HG02981 (cell line): ENCODE measurements around the gene NOTCH2.

Source experiments
- ATAC-seq: cut with Tn5 transposase; IDR thresholded peaks from one replicate; pipeline ENCODE4 v1.9.1; 2021; ENCODE audit warnings: mild to moderate bottlenecking, moderate library complexity; ENCODE audit not compliant: unreplicated experiment

Gene NOTCH2

GRCh38 chr1:119948342-119949214 is 120.9 kb downstream of the NOTCH2 start:
- ATAC-seq, result no peak

GRCh38 chr1:119947468-119947867 is 122.0 kb downstream of the NOTCH2 start:
- ATAC-seq, result no peak

GRCh38 chr1:119946724-119947123 is 122.7 kb downstream of the NOTCH2 start:
- no peak for ATAC-seq

GRCh38 chr1:119943216-119943615 is 126.2 kb downstream of the NOTCH2 start:
- no peak for ATAC-seq

- ATAC-seq, result no peak
Observed at GRCh38 chr1:119941392-119941791, 128.1 kb downstream of the NOTCH2 start.

- no peak for ATAC-seq
Observed at GRCh38 chr1:119940697-119941096, 128.8 kb downstream of the NOTCH2 start.

- ATAC-seq, result no peak
Observed at GRCh38 chr1:119937198-119937597, 132.3 kb downstream of the NOTCH2 start.

- no peak for ATAC-seq
Observed at GRCh38 chr1:119935915-119936314, 133.5 kb downstream of the NOTCH2 start.

- no peak for ATAC-seq
Observed at GRCh38 chr1:119935373-119935772, 134.1 kb downstream of the NOTCH2 start.

- no peak for ATAC-seq
Observed at GRCh38 chr1:119933397-119933796, 136.1 kb downstream of the NOTCH2 start.

- ATAC-seq, result no peak
Observed at GRCh38 chr1:119929643-119930315, 139.7 kb downstream of the NOTCH2 start.

GRCh38 chr1:119926553-119926952 is 142.9 kb downstream of the NOTCH2 start:
- no peak for ATAC-seq

- ATAC-seq, result no peak
Observed at GRCh38 chr1:119924948-119925898, 144.2 kb downstream of the NOTCH2 start.

- ATAC-seq, result no peak
Observed at GRCh38 chr1:119920104-119920968, 149.1 kb downstream of the NOTCH2 start.

GRCh38 chr1:119919241-119919640 is 150.2 kb downstream of the NOTCH2 start:
- ATAC-seq, result no peak

GRCh38 chr1:119918301-119918700 is 151.2 kb downstream of the NOTCH2 start:
- no peak for ATAC-seq

- ATAC-seq, result no peak
Observed at GRCh38 chr1:119917304-119918055, 152.0 kb downstream of the NOTCH2 start.

- no peak for ATAC-seq
Observed at GRCh38 chr1:119915517-119915916, 153.9 kb downstream of the NOTCH2 start.

GRCh38 chr1:119914071-119914470 is 155.4 kb downstream of the NOTCH2 start:
- no peak for ATAC-seq
